H1 (cell line): ENCODE results near the gene USH2A. TPM values are rescaled to one million over a fixed set of nuclear protein-coding genes. Genes with fewer than 3 reads are reported as not detected.

Experiments
- CTCF ChIA-PET: fragments of 300-600 bp; sonication (Branson Sonifier 250); formaldehyde crosslinking; loops from one replicate; lab custom pipeline; 2021; ENCODE audit not compliant: partially characterized antibody; lab: Charles Lee
- POLR2A ChIA-PET: fragments of 300-600 bp; sonication (Branson Sonifier 250); formaldehyde crosslinking; loops from one replicate; lab custom pipeline; 2021; ENCODE audit warnings: inconsistent platforms; ENCODE audit not compliant: partially characterized antibody; lab: Charles Lee
- DNase-seq, 2 experiments: peaks; one replicate each; pipeline versions ENCODE4 v3.0.0 to v3.0.0-alpha.2; 2010 to 2022; ENCODE audit warnings: low spot score in 2 of 2, low read depth in 1 of 2, mixed read lengths in 1 of 2
- FAIRE-seq: peaks from 2 replicates; lab custom pipeline; 2011; peaks lifted over from hg19 to GRCh38; lab: Jason Lieb, UNC
- H2AFZ ChIP-seq: 2 replicates; pipeline ENCODE4 v1.8.1; 2012; ENCODE audit warnings: low read length, inconsistent platforms
- H2AK5ac ChIP-seq: 2 replicates; pipeline ENCODE4 v1.6.1; 2013; ENCODE audit warnings: low read depth, low read length
- H2BK120ac ChIP-seq: replicated peaks from 2 replicates; pipeline ENCODE3; 2013; ENCODE audit warnings: low read depth, low read length, inconsistent platforms
- H2BK12ac ChIP-seq: 2 replicates; pipeline ENCODE4 v1.6.1; 2013; ENCODE audit warnings: low read depth, low read length
- H2BK15ac ChIP-seq: 2 replicates; pipeline ENCODE4 v1.6.1; 2013; ENCODE audit warnings: low read length
- H2BK20ac ChIP-seq: 2 replicates; pipeline ENCODE4 v1.6.1; 2013; ENCODE audit warnings: low read length
- H2BK5ac ChIP-seq: 2 replicates; pipeline ENCODE4 v1.6.1; 2013; ENCODE audit warnings: low read depth, low read length
- H3K14ac ChIP-seq: 2 replicates; pipeline ENCODE4 v1.6.1; 2013; ENCODE audit warnings: inconsistent platforms; ENCODE audit not compliant: insufficient read length
- H3K18ac ChIP-seq: 2 replicates; pipeline ENCODE4 v1.6.1; 2013; ENCODE audit warnings: low read length; ENCODE audit errors: extremely low read depth
- H3K23ac ChIP-seq: 2 replicates; pipeline ENCODE4 v1.6.1; 2013; ENCODE audit warnings: inconsistent platforms; ENCODE audit not compliant: insufficient read length
- H3K23me2 ChIP-seq: 2 replicates; pipeline ENCODE4 v1.6.1; 2013; ENCODE audit warnings: low read depth, low read length
- H3K27ac ChIP-seq: 2 replicates; pipeline ENCODE4 v1.6.1; 2011; ENCODE audit warnings: low read depth, low read length, inconsistent platforms
- H3K27me3 ChIP-seq, 4 experiments: replicated peaks in 1 of 4; 1 replicate in 1 of 4; 2 replicates in 3 of 4; pipeline versions ENCODE4 v1.6.1 to v1.8.1; 2011 to 2013; ENCODE audit warnings: low read length in 3 of 4, mild to moderate bottlenecking in 3 of 4, inconsistent platforms in 2 of 4, mixed read lengths in 2 of 4, moderate library complexity in 1 of 4; ENCODE audit not compliant: control insufficient read depth in 3 of 4, insufficient read depth in 3 of 4; ENCODE audit errors: extremely low read depth in 1 of 4
- H3K36me3 ChIP-seq, 4 experiments: 2 replicates each; pipeline versions ENCODE4 v1.6.1 to v1.8.1; 2011 to 2013; ENCODE audit warnings: mild to moderate bottlenecking in 4 of 4, low read length in 3 of 4, moderate library complexity in 2 of 4, control low read depth in 1 of 4, inconsistent platforms in 1 of 4; ENCODE audit not compliant: insufficient read depth in 4 of 4, control insufficient read depth in 2 of 4
- H3K4ac ChIP-seq: replicated peaks from 2 replicates; pipeline ENCODE3; 2013; ENCODE audit warnings: low read length, low read depth, mixed read lengths, inconsistent platforms; ENCODE audit not compliant: insufficient read length
- H3K4me1 ChIP-seq, 4 experiments: replicated peaks in 1 of 4; 1 replicate in 1 of 4; 2 replicates in 3 of 4; pipeline versions ENCODE4 v1.6.1 to v1.8.1; 2011 to 2013; ENCODE audit warnings: low read length in 3 of 4, inconsistent platforms in 2 of 4, mixed read lengths in 1 of 4; ENCODE audit not compliant: insufficient read depth in 4 of 4, control insufficient read depth in 3 of 4
- H3K4me2 ChIP-seq, 2 experiments: 2 replicates each; pipeline versions ENCODE4 v1.6.1 to v1.8.1; 2011 to 2013; ENCODE audit warnings: low read depth in 2 of 2, low read length in 2 of 2, control low read depth in 1 of 2, inconsistent platforms in 1 of 2, mild to moderate bottlenecking in 1 of 2; ENCODE audit not compliant: insufficient read depth in 1 of 2
- H3K4me3 ChIP-seq, 4 experiments: fragments of 200-600, 300-600 bp in 1 of 4; sonication (generic), shearing (Covaris generic), sonication (Bioruptor Twin) in 1 of 4; 2 replicates each; pipeline versions ENCODE4 v1.5.1 to v1.8.1; 2011 to 2016; ENCODE audit warnings: low read length in 4 of 4, low read depth in 3 of 4, control low read depth in 2 of 4, inconsistent platforms in 2 of 4, mild to moderate bottlenecking in 2 of 4, mixed read lengths in 1 of 4, moderate library complexity in 1 of 4; ENCODE audit not compliant: insufficient read depth in 2 of 4; ENCODE audit errors: extremely low read depth in 1 of 4
- H3K56ac ChIP-seq: replicated peaks from 2 replicates; pipeline ENCODE3; 2013; ENCODE audit warnings: low read depth, mild to moderate bottlenecking, mixed read lengths, low read length, inconsistent platforms; ENCODE audit not compliant: insufficient read length
- H3K79me1 ChIP-seq: 2 replicates; pipeline ENCODE4 v1.6.1; 2013; ENCODE audit warnings: low read depth, low read length, control low read depth
- H3K79me2 ChIP-seq, 2 experiments: 2 replicates each; pipeline versions ENCODE4 v1.6.1 to v1.8.1; 2012 to 2013; ENCODE audit warnings: low read length in 2 of 2, mild to moderate bottlenecking in 2 of 2, inconsistent platforms in 1 of 2; ENCODE audit not compliant: insufficient read depth in 2 of 2, control insufficient read depth in 1 of 2
- H3K9ac ChIP-seq, 4 experiments: replicated peaks in 1 of 4; 1 replicate in 1 of 4; 2 replicates in 3 of 4; pipeline versions ENCODE4 v1.6.1 to v1.8.1; 2011 to 2013; ENCODE audit warnings: low read depth in 3 of 4, low read length in 3 of 4, control low read depth in 2 of 4, mild to moderate bottlenecking in 2 of 4, moderate library complexity in 2 of 4, inconsistent platforms in 1 of 4; ENCODE audit errors: extremely low read depth in 1 of 4
- H3K9me3 ChIP-seq, 2 experiments: 2 replicates each; pipeline versions ENCODE4 v1.6.1 to v1.8.1; 2012 to 2013; ENCODE audit warnings: mild to moderate bottlenecking in 2 of 2, moderate library complexity in 2 of 2, control low read depth in 1 of 2, inconsistent platforms in 1 of 2, low read depth in 1 of 2, low read length in 1 of 2, mixed read lengths in 1 of 2; ENCODE audit not compliant: insufficient read depth in 2 of 2
- H4K20me1 ChIP-seq, 2 experiments: replicated peaks in 1 of 2; 2 replicates each; pipeline versions ENCODE3 to v1.8.1; 2011 to 2013; ENCODE audit warnings: inconsistent platforms in 2 of 2, low read length in 2 of 2, mild to moderate bottlenecking in 1 of 2; ENCODE audit not compliant: insufficient read depth in 2 of 2, control insufficient read depth in 1 of 2
- H4K5ac ChIP-seq: 2 replicates; pipeline ENCODE4 v1.6.1; 2013; ENCODE audit warnings: low read length, low read depth, mixed read lengths, inconsistent platforms; ENCODE audit not compliant: insufficient read length
- H4K8ac ChIP-seq: 2 replicates; pipeline ENCODE4 v1.8.0; 2013; ENCODE audit warnings: mild to moderate bottlenecking, moderate library complexity, low read length, inconsistent platforms; ENCODE audit not compliant: insufficient read depth; ENCODE audit errors: extremely low read depth
- H4K91ac ChIP-seq: replicated peaks from 2 replicates; pipeline ENCODE3; 2013; ENCODE audit warnings: low read length, mixed read lengths, inconsistent platforms; ENCODE audit not compliant: insufficient read length
- ATF3 ChIP-seq: IDR thresholded peaks from 2 replicates; pipeline ENCODE4 v1.6.1; 2011; ENCODE audit warnings: low read depth, mild to moderate bottlenecking, low read length; ENCODE audit not compliant: insufficient read depth
- HDAC2 ChIP-seq, 2 experiments: fragments of 300-600 bp in 1 of 2; sonication (generic) in 1 of 2; IDR thresholded peaks; 2 replicates each; pipeline ENCODE4 v1.6.1; 2011 to 2012; ENCODE audit warnings: low read depth in 2 of 2, low read length in 2 of 2, mild to moderate bottlenecking in 2 of 2, moderate library complexity in 2 of 2, borderline replicate concordance in 1 of 2, inconsistent platforms in 1 of 2
- KDM1A ChIP-seq: fragments of 200-600, 300-600 bp; sonication (generic); IDR thresholded peaks from 2 replicates; pipeline ENCODE4 v1.7.1; 2016; ENCODE audit warnings: mild to moderate bottlenecking, low read length, borderline replicate concordance
- POLR2AphosphoS5 ChIP-seq: IDR thresholded peaks from 2 replicates; pipeline ENCODE4 v1.6.1; 2011; ENCODE audit warnings: low read depth, low read length
- RFX5 ChIP-seq: IDR thresholded peaks from 2 replicates; pipeline ENCODE4 v1.6.1; 2011; ENCODE audit warnings: low read depth, low read length, improper control_type of control experiment, borderline replicate concordance
- SAP30 ChIP-seq: fragments of 300-600 bp; sonication (generic); IDR thresholded peaks from 2 replicates; pipeline ENCODE4 v1.7.1; 2012; ENCODE audit warnings: low read length, moderate library complexity, mild to moderate bottlenecking, inconsistent platforms; ENCODE audit not compliant: insufficient read depth, insufficient replicate concordance
- SIRT6 ChIP-seq: IDR thresholded peaks from one replicate; pipeline ENCODE4 v1.7.1; 2012; ENCODE audit warnings: low read length, inconsistent platforms
- SP1 ChIP-seq: IDR thresholded peaks from 2 replicates; pipeline ENCODE4 v1.6.1; 2011; ENCODE audit warnings: low read depth, low read length
- YY1 ChIP-seq: IDR thresholded peaks from 2 replicates; pipeline ENCODE4 v1.6.1; 2011; ENCODE audit warnings: low read depth, mild to moderate bottlenecking, low read length
- ZNF274 ChIP-seq: IDR thresholded peaks from 2 replicates; pipeline ENCODE4 v1.7.0; 2012; ENCODE audit warnings: low read length, borderline replicate concordance; ENCODE audit errors: extremely low read depth
- WGBS, 2 experiments: shearing (Covaris generic) in 1 of 2; methylation state at CpG; one replicate each; pipeline versions ENCODE4 v1.1.6 to v1.1.7; 2013 to 2015; ENCODE audit warnings: low lambda C conversion rate in 2 of 2, mixed read lengths in 2 of 2, inconsistent platforms in 1 of 2, low coverage in 1 of 2, missing lambda C conversion rate in 1 of 2; ENCODE audit not compliant: insufficient replicate concordance in 2 of 2, insufficient coverage in 1 of 2, insufficient read length in 1 of 2; ENCODE audit errors: extremely low coverage in 1 of 2, missing lambda C conversion rate in 1 of 2; 5-methylcytosine and 5-hydroxymethylcytosine counted together
- polyA plus RNA-seq, 7 experiments: library from polyadenylated mRNA; depleted of rRNA in 3 of 7; stranded (reverse) in 5 of 7; unstranded in 2 of 7; fragments of >200 nt in 5 of 7; fragments of 200-250 nt in 2 of 7; gene quantifications; 1 replicate in 5 of 7; 2 replicates in 1 of 7; 4 replicates in 1 of 7; pipeline versions ENCODE4 v1.2.1 to v1.2.3, GENCODE V29; 2011 to 2013; ENCODE audit warnings: missing spikeins in 2 of 7, mixed read lengths in 2 of 7
- total RNA-seq: library from RNA; stranded (reverse); fragmentation: NEBNext Ultra II Directional; extraction: Animal tissue kit (Norgen Biotek cat#: 25700); gene quantifications from 2 replicates; pipeline ENCODE4 v1.2.1, GENCODE V29; 2021
- TF ChIP-seq, protein P1 (sequence below): IDR thresholded peaks from 2 replicates; pipeline ENCODE4 v1.6.1; 2012; ENCODE audit warnings: inconsistent platforms

The USH2A gene
- total and polyA plus RNA-seq, 2 of the 8 experiments (the other 6 are each of a cell fraction or from before 2014, with no cell fraction given): 0.02 to 0.17 TPM

DNA sequence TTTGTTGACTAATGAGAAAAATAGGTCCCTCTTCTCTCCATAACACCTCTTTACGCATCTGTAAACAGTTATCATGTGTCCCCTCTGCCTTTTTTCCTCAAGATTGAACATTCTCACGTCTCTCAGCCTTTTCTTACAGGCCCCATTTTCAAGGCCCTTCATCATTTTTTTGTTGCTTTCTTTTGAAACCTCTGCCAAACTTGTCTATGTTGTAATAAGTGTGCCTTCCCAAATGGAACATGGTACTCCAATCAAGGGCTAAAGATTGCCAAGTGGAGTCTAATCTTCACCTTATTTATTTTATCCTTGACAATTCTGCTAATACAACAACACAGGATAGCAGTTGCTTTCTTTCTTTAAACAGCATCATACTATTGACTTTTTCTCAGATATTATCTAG, 280.3 kb downstream of the USH2A start:
- H4K5ac ChIP-seq: no peak overlapping the region
- H2AFZ ChIP-seq: no peak overlapping the region
- no peak overlapping the region for H2AK5ac ChIP-seq
- no peak overlapping the region for H3K14ac ChIP-seq
- no peak overlapping the region for H3K27ac ChIP-seq
- DNase-seq (no peak), FAIRE-seq (no peak)
- H3K4me2 ChIP-seq: no peak overlapping the region
- CTCF ChIA-PET: interaction anchor here (1.1 to 3.0 kb wide), 3 partner anchors 23 to 168 kb away, joined by 4 to 13 read pairs (median 4); no protein-coding TSS in a partner anchor
- no peak overlapping the region for H3K23ac ChIP-seq
- H3K23me2 ChIP-seq: no peaks in the 10 kb centered on the region
- H2BK15ac ChIP-seq: no peak overlapping the region
- H3K4me3 ChIP-seq: no peak overlapping the region
- H2BK120ac ChIP-seq: no peak overlapping the region
- no peaks in the 10 kb centered on the region for H4K20me1 ChIP-seq
- H2BK20ac ChIP-seq: no peak overlapping the region
- no peaks in the 10 kb centered on the region for H3K9me3 ChIP-seq
- WGBS, 2 experiments: 88% methylated on average over 2 of the region's 2 CpGs; no CpG with 5 or more reads in 1 of the 2 experiments
- H3K9ac ChIP-seq: no peak overlapping the region
- H2BK12ac ChIP-seq: no peak overlapping the region
- H3K18ac ChIP-seq: no peak overlapping the region
- H4K91ac ChIP-seq: no peak overlapping the region
- H4K8ac ChIP-seq: no peak overlapping the region
- H3K4me1 ChIP-seq: peaks cover 3 to 11% (median 9%) of the 10 kb centered on the region in 4 experiments; a peak in 6 of 7 replicates
- H3K36me3 ChIP-seq: no peaks in the 10 kb centered on the region
- POLR2A ChIA-PET: no interaction called here
- no peak overlapping the region for H3K4ac ChIP-seq
- no peaks in the 10 kb centered on the region for H3K27me3 ChIP-seq
- no peak overlapping the region for H3K56ac ChIP-seq
- no peaks in the 10 kb centered on the region for H3K79me1 ChIP-seq
- no peak overlapping the region for H2BK5ac ChIP-seq
- H3K79me2 ChIP-seq: no peaks in the 10 kb centered on the region
- TF ChIP-seq ATF3 (no peak), RFX5 (no peak), YY1 (no peak), SP1 (no peak), HDAC2 (IDR thresholded peaks at IDR 0.05; ENCODE audit: borderline replicate concordance in 1 of 2, low read depth in 2 of 2, low read length in 2 of 2) (no peak), SIRT6 (no peak), KDM1A (no peak), SAP30 (no peak), POLR2AphosphoS5 (no peak), ZNF274 (no peak)
- TF ChIP-seq, protein P1, sequence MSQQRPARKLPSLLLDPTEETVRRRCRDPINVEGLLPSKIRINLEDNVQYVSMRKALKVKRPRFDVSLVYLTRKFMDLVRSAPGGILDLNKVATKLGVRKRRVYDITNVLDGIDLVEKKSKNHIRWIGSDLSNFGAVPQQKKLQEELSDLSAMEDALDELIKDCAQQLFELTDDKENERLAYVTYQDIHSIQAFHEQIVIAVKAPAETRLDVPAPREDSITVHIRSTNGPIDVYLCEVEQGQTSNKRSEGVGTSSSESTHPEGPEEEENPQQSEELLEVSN: no peak
